Measurements from ENCODE around the gene HECA.
"Not testable (repeated sequence)": the region's sequence is repeated elsewhere in the genome, so short reads cannot be mapped to it uniquely, and the experiment has no call there.

The HECA gene

GRCh38 chr6:139198529-139199288 lies 63.8 kb downstream of the HECA start:
- FAIRE-seq (no peak), DNase-seq (ENCODE audit: extremely low spot score, insufficient read length, low read depth) (no peak)

- no peak for FAIRE-seq
- no peak for DNase-seq (ENCODE audit: extremely low spot score, insufficient read length, low read depth)
Observed at GRCh38 chr6:139201378-139201777, 66.5 kb downstream of the HECA start.

GRCh38 chr6:139204978-139205377 lies 70.1 kb downstream of the HECA start:
- DNase-seq (ENCODE audit: extremely low spot score, insufficient read length, low read depth) (no peak), FAIRE-seq (no peak)

GRCh38 chr6:139205843-139206242 lies 71.0 kb downstream of the HECA start:
- no peak for DNase-seq (ENCODE audit: extremely low spot score, insufficient read length, low read depth)
- no peak for FAIRE-seq

GRCh38 chr6:139210766-139211165 lies 75.9 kb downstream of the HECA start:
- FAIRE-seq; DNase-seq (ENCODE audit: extremely low spot score, insufficient read length, low read depth): not testable (repeated sequence)

GRCh38 chr6:139212460-139212859 lies 77.6 kb downstream of the HECA start:
- FAIRE-seq: not testable (repeated sequence)

GRCh38 chr6:139219271-139219729 lies 84.4 kb downstream of the HECA start:
- DNase-seq (ENCODE audit: extremely low spot score, insufficient read length, low read depth): peak; percentile 46
- peak; percentile 85 for FAIRE-seq

More at GRCh38 chr6:139212460-139212859, 77.6 kb downstream of the HECA start:
- not testable (repeated sequence) for DNase-seq (ENCODE audit: extremely low spot score, insufficient read length, low read depth)

GRCh38 chr6:139219746-139220145 lies 84.9 kb downstream of the HECA start:
- DNase-seq (ENCODE audit: extremely low spot score, insufficient read length, low read depth) (no peak), FAIRE-seq (no peak)

GRCh38 chr6:139228387-139228786 lies 93.5 kb downstream of the HECA start:
- FAIRE-seq; DNase-seq (ENCODE audit: extremely low spot score, insufficient read length, low read depth): not testable (repeated sequence)

All from GM18507 (cell line).